Neural progenitor cell (in vitro differentiated cells): Measurements from ENCODE around the gene CACHD1. TPM values are rescaled to one million over a fixed set of nuclear protein-coding genes. Genes with fewer than 3 reads are reported as not detected.

Experiments used
- DNase-seq: peaks from one replicate; pipeline ENCODE4 v3.0.0-alpha.2; 2016; ENCODE audit warnings: low spot score
- H2AFZ ChIP-seq: fragments of 200-600 bp; sonication (generic); replicated peaks from 2 replicates; pipeline ENCODE4 v1.6.1; 2016; ENCODE audit warnings: antibody characterized with exemption
- H3F3A ChIP-seq: fragments of 200-600 bp; sonication (generic); 2 replicates; pipeline ENCODE4 v1.6.1; 2016; ENCODE audit warnings: antibody characterized with exemption, low read depth
- H3K27ac ChIP-seq: fragments of 200-600 bp; sonication (generic); 2 replicates; pipeline ENCODE4 v1.5.1; 2016; ENCODE audit warnings: mild to moderate bottlenecking
- H3K27me3 ChIP-seq: fragments of 200-600 bp; sonication (generic); 2 replicates; pipeline ENCODE4 v1.6.1; 2016; ENCODE audit warnings: mild to moderate bottlenecking, moderate library complexity
- H3K36me3 ChIP-seq: fragments of 200-600 bp; sonication (generic); 2 replicates; pipeline ENCODE4 v1.5.1; 2016
- H3K4me1 ChIP-seq: fragments of 200-600 bp; sonication (generic); 2 replicates; pipeline ENCODE4 v1.6.1; 2016; ENCODE audit warnings: mixed run types
- H3K4me2 ChIP-seq: fragments of 200-600 bp; sonication (generic); 2 replicates; pipeline ENCODE4 v1.6.1; 2016
- H3K4me3 ChIP-seq: fragments of 200-600 bp; sonication (generic); 2 replicates; pipeline ENCODE4 v1.5.1; 2016
- H3K79me2 ChIP-seq: fragments of 200-600 bp; sonication (generic); 2 replicates; pipeline ENCODE4 v1.6.1; 2016; ENCODE audit warnings: low read depth
- H3K9ac ChIP-seq: fragments of 200-600 bp; sonication (generic); 2 replicates; pipeline ENCODE4 v1.6.1; 2016
- H3K9me3 ChIP-seq: fragments of 200-600 bp; sonication (generic); 2 replicates; pipeline ENCODE4 v1.5.1; 2016; ENCODE audit warnings: low read depth
- H4K20me1 ChIP-seq: fragments of 200-600 bp; sonication (generic); 2 replicates; pipeline ENCODE4 v1.6.1; 2016; ENCODE audit warnings: low read depth
- H3K27ac Mint-ChIP-seq: 3 replicates; pipeline ENCODE4 v1.8.0; 2021; ENCODE audit warnings: mixed read lengths
- H3K27me3 Mint-ChIP-seq: 2 replicates; pipeline ENCODE4 v1.8.0; 2022; ENCODE audit warnings: low read depth, mild to moderate bottlenecking, inconsistent platforms, moderate library complexity, mixed read lengths; ENCODE audit not compliant: insufficient read depth
- H3K36me3 Mint-ChIP-seq: 3 replicates; pipeline ENCODE4 v1.8.0; 2021; ENCODE audit warnings: mixed read lengths
- H3K4me1 Mint-ChIP-seq: 3 replicates; pipeline ENCODE4 v1.8.0; 2021; ENCODE audit warnings: mixed read lengths
- H3K4me3 Mint-ChIP-seq: 3 replicates; pipeline ENCODE4 v1.8.0; 2021; ENCODE audit warnings: mild to moderate bottlenecking, moderate library complexity, mixed read lengths
- H3K9me3 Mint-ChIP-seq: 3 replicates; pipeline ENCODE4 v1.8.0; 2020; ENCODE audit warnings: mixed read lengths
- EZH2 ChIP-seq: fragments of 200-600 bp; sonication (generic); IDR thresholded peaks from 2 replicates; pipeline ENCODE4 v1.6.1; 2017; ENCODE audit warnings: antibody characterized with exemption, mild to moderate bottlenecking, moderate library complexity
- EZH2phosphoT487 ChIP-seq: fragments of 200-600 bp; sonication (generic); IDR thresholded peaks from 2 replicates; pipeline ENCODE4 v1.6.1; 2017; ENCODE audit warnings: antibody characterized with exemption
- total RNA-seq: library from RNA; depleted of rRNA; stranded (reverse); fragments of >200 nt; gene quantifications from 2 replicates; pipeline ENCODE4 v1.2.3, GENCODE V29; 2015; ENCODE audit warnings: low replicate concordance
- TF ChIP-seq, protein P1 (sequence below): fragments of 200-600 bp; sonication (generic); IDR thresholded peaks from 2 replicates; pipeline ENCODE4 v1.5.1; 2017; ENCODE audit warnings: antibody characterized with exemption, mild to moderate bottlenecking

The CACHD1 gene
- total RNA-seq, 1 donor from 2014 or later = 61.0 TPM

DNA sequence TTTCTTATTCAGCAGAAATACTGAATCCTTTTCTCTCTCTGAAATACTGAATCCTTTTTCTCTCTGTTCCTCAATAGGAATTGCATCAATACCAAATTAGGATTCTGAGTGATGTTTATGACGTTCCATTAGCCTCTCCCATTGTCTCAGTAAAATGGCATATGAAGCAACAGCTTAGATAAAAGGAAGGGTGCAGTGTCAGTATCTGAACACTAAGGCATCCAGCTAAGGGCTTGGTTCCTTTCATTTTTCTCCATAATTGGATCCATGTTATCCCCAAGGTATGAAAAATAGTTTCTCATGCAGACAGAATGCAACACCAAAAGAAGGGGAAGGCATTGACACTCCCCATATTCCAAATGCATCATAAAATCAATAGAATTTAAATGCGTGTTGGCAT, 213.5 kb downstream of the CACHD1 start:
- no peak overlapping the region for H3K27ac ChIP-seq
- no peaks in the 10 kb centered on the region for H3K4me1 ChIP-seq
- H3K4me1 Mint-ChIP-seq = peaks cover 29% of the 10 kb centered on the region
- no peaks in the 10 kb centered on the region for H3K9me3 ChIP-seq
- peaks cover 7% of the 10 kb centered on the region for H4K20me1 ChIP-seq
- H3K36me3 Mint-ChIP-seq = peaks cover 70% of the 10 kb centered on the region
- no peak overlapping the region for H3K27ac Mint-ChIP-seq
- no peaks in the 10 kb centered on the region for H3K9me3 Mint-ChIP-seq
- no peak overlapping the region for H2AFZ ChIP-seq
- H3K4me2 ChIP-seq = no peak overlapping the region
- peaks cover 7% of the 10 kb centered on the region for H3F3A ChIP-seq
- no peak for DNase-seq
- H3K79me2 ChIP-seq = no peaks in the 10 kb centered on the region
- H3K4me3 ChIP-seq = no peak overlapping the region
- no peak overlapping the region for H3K4me3 Mint-ChIP-seq
- H3K27me3 ChIP-seq = no peaks in the 10 kb centered on the region
- peaks cover 19% of the 10 kb centered on the region for H3K36me3 ChIP-seq
- TF ChIP-seq, protein P1, sequence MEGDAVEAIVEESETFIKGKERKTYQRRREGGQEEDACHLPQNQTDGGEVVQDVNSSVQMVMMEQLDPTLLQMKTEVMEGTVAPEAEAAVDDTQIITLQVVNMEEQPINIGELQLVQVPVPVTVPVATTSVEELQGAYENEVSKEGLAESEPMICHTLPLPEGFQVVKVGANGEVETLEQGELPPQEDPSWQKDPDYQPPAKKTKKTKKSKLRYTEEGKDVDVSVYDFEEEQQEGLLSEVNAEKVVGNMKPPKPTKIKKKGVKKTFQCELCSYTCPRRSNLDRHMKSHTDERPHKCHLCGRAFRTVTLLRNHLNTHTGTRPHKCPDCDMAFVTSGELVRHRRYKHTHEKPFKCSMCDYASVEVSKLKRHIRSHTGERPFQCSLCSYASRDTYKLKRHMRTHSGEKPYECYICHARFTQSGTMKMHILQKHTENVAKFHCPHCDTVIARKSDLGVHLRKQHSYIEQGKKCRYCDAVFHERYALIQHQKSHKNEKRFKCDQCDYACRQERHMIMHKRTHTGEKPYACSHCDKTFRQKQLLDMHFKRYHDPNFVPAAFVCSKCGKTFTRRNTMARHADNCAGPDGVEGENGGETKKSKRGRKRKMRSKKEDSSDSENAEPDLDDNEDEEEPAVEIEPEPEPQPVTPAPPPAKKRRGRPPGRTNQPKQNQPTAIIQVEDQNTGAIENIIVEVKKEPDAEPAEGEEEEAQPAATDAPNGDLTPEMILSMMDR = no peak
- TF ChIP-seq EZH2 = no peak
- H3K27me3 Mint-ChIP-seq = no peaks in the 10 kb centered on the region
- no peak overlapping the region for H3K9ac ChIP-seq

- H3K4me2 ChIP-seq = no peak overlapping the region
- no peaks in the 10 kb centered on the region for H3K79me2 ChIP-seq
- peaks cover 19% of the 10 kb centered on the region for H3K36me3 ChIP-seq
- H3K4me1 ChIP-seq = no peaks in the 10 kb centered on the region
- H3K4me1 Mint-ChIP-seq = peaks cover 19% of the 10 kb centered on the region
- H3F3A ChIP-seq = peaks cover 7% of the 10 kb centered on the region
- H3K27me3 Mint-ChIP-seq = peaks cover 3% of the 10 kb centered on the region
- H3K4me3 ChIP-seq = no peak overlapping the region
- H3K9ac ChIP-seq = no peak overlapping the region
- peaks cover 7% of the 10 kb centered on the region for H4K20me1 ChIP-seq
- no peak for DNase-seq
- H3K27me3 ChIP-seq = no peaks in the 10 kb centered on the region
- H3K27ac ChIP-seq = no peak overlapping the region
- peaks cover 74% of the 10 kb centered on the region for H3K36me3 Mint-ChIP-seq
- H3K9me3 Mint-ChIP-seq = no peaks in the 10 kb centered on the region
- no peak overlapping the region for H3K27ac Mint-ChIP-seq
- no peak overlapping the region for H3K4me3 Mint-ChIP-seq
- H2AFZ ChIP-seq = no peak overlapping the region
- TF ChIP-seq EZH2phosphoT487 (no peak), EZH2 (no peak)
- TF ChIP-seq, protein P1 = no peak
- H3K9me3 ChIP-seq = no peaks in the 10 kb centered on the region
Observed at GRCh38 chr1:64685217-64685616, 215.3 kb downstream of the CACHD1 start.

GRCh38 chr1:64685765-64686341, 215.9 kb downstream of the CACHD1 start:
- no peak overlapping the region for H2AFZ ChIP-seq
- Mint-ChIP-seq H3K27ac (no peak overlapping the region), H3K4me1 (peaks cover 12% of the 10 kb centered on the region), H3K36me3 (peaks cover 71% of the 10 kb centered on the region), H3K4me3 (no peak overlapping the region), H3K9me3 (no peaks in the 10 kb centered on the region), H3K27me3 (peaks cover 3% of the 10 kb centered on the region)
- no peak for DNase-seq
- H3K27ac ChIP-seq = no peak overlapping the region
- no peak overlapping the region for H3K9ac ChIP-seq
- H3F3A ChIP-seq = peaks cover 7% of the 10 kb centered on the region
- H3K27me3 ChIP-seq = no peaks in the 10 kb centered on the region
- H3K4me3 ChIP-seq = no peak overlapping the region
- H3K79me2 ChIP-seq = no peaks in the 10 kb centered on the region
- no peak for TF ChIP-seq EZH2
- TF ChIP-seq, protein P1 = no peak
- no peak for TF ChIP-seq EZH2phosphoT487
- no peaks in the 10 kb centered on the region for H3K4me1 ChIP-seq
- peaks cover 19% of the 10 kb centered on the region for H3K36me3 ChIP-seq
- H3K4me2 ChIP-seq = no peak overlapping the region
- no peaks in the 10 kb centered on the region for H3K9me3 ChIP-seq
- peaks cover 7% of the 10 kb centered on the region for H4K20me1 ChIP-seq
